Nucleus accumbens (tissue), 56 donors: ENCODE measurements around the gene CDC73.
"Not testable (repeated sequence)": the region's sequence is repeated elsewhere in the genome, so short reads cannot be mapped to it uniquely, and the experiment has no call there.

Experiments used
- DNase-seq, 56 donors: peaks; one replicate each; lab custom pipeline; 2025; lab: John Stamatoyannopoulos, UW

Gene CDC73

GRCh38 chr1:193270996-193271395 lies 149.2 kb downstream of the CDC73 start:
- DNase-seq = no peak

- DNase-seq = no peak
These were observed 153.9 kb downstream of the CDC73 start for GRCh38 chr1:193275773-193276172.

GRCh38 chr1:193278968-193279367 lies 157.1 kb downstream of the CDC73 start:
- DNase-seq = no peak

GRCh38 chr1:193281894-193282293 lies 160.1 kb downstream of the CDC73 start:
- DNase-seq = no peak

GRCh38 chr1:193283016-193283415 lies 161.2 kb downstream of the CDC73 start:
- no peak for DNase-seq

DNA sequence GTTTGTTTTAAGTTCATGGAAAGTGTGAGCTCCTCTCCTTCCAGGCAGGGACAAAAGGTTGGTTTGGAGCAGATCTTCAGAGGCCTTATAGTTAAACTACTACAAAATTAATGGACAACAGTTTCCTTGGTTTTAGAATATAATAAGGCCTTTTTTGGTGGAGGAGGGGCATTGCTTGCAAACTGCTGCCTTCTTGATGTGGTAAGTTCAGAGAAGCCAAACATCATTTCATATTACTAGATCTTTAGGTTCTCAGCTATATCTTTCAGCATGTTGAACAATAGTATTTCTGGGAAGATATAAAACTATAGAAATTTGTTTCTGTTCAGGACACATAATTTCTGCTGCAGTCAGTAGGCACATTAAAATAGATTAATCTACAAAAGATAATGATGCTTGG lies 162.4 kb downstream of the CDC73 start:
- DNase-seq = no peak

GRCh38 chr1:193285641-193286040 lies 163.8 kb downstream of the CDC73 start:
- DNase-seq = no peak

DNA sequence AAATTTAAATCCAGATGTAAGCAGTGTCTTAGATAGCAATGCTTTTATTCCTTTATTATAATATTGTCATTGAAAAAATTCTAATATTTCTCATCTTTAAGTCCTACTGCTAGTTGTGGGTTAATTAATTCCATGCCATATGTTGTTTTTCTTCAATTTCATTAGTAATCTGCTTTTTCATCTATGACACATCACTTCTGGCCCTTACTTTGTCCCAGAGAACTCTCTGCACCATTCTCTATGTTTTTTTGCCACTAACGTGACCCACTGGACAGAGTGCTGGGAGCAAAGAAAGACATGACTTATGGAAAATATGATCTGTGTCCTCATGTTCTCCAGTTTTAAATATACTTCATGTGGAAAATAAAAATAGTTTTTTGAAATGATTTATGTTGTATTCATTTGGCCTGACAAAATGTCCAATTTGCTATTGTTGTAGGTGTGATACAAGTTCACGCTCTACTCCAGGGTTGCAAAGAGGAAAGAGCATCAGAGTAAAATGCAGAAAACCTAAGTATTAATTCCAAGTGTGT lies 166.8 kb downstream of the CDC73 start:
- DNase-seq = not testable (repeated sequence)

- no peak for DNase-seq
These were observed 171.9 kb downstream of the CDC73 start for GRCh38 chr1:193293726-193294125.

DNA sequence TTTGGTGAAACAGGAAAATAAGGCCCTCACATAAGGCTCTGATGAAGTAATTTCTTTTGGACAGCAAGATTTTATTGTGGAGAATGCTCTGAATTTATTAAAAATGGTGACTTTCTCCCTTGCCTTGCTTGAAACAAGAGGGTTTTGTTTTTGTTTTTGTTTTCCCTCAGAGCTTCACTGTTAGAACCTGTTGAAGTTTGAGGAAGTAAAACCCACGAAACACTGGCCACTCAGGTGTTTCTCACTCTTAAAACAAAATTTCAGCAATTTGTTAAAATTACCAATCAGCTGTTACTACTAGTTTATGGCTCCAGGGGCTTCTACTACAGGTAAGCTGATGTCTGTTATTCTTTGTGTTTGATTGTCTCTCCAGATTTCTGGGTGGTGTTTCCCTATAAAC lies 177.2 kb downstream of the CDC73 start:
- DNase-seq = no peak

- no peak for DNase-seq
These were observed 179.9 kb downstream of the CDC73 start for GRCh38 chr1:193301746-193302145.

DNA sequence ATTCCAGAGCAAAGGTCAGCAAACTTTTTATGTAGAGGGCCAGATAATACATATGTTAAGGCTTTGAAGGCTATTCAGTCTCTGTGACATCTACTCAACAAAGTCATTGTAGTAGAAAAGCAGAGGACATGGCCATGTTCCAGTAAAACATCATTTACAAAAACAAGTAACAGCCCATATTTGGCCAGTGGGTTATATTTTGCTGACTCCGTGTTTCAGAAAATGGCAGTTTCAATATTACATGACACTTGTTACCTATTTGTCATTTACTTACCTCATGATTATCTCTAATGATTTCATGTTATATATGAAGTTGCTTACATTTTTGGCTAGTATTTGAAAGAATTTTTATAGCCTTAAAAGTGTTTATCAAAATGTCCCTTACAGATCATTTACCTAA lies 182.0 kb downstream of the CDC73 start:
- DNase-seq = no peak
